NCI-H774 (cell line): ENCODE results near the gene IPCEF1.
"Not testable (repeated sequence)": the region's sequence is repeated elsewhere in the genome, so short reads cannot be mapped to it uniquely, and the experiment has no call there.

Experiments
- DNase-seq: peaks from one replicate; lab custom pipeline; 2025; lab: John Stamatoyannopoulos, UW

The IPCEF1 gene

GRCh38 chr6:154246723-154247118, 109.9 kb downstream of the IPCEF1 start:
- DNase-seq: no peak

- no peak for DNase-seq
Measured at GRCh38 chr6:154245506-154245905, 111.1 kb downstream of the IPCEF1 start.

- DNase-seq: no peak
Measured at GRCh38 chr6:154243793-154244750, 112.5 kb downstream of the IPCEF1 start.

- DNase-seq: no peak
Measured at GRCh38 chr6:154242617-154243357, 113.8 kb downstream of the IPCEF1 start.

GRCh38 chr6:154241581-154241980, 115.0 kb downstream of the IPCEF1 start:
- DNase-seq: no peak

GRCh38 chr6:154241061-154241460, 115.5 kb downstream of the IPCEF1 start:
- DNase-seq: not testable (repeated sequence)

GRCh38 chr6:154239392-154239791, 117.2 kb downstream of the IPCEF1 start:
- DNase-seq: no peak

- DNase-seq: no peak
Measured at GRCh38 chr6:154238831-154239230, 117.8 kb downstream of the IPCEF1 start.

GRCh38 chr6:154236646-154237301, 119.8 kb downstream of the IPCEF1 start:
- DNase-seq: no peak

GRCh38 chr6:154234019-154234772, 122.4 kb downstream of the IPCEF1 start:
- DNase-seq: no peak

- DNase-seq: no peak
Measured at GRCh38 chr6:154233383-154233782, 123.2 kb downstream of the IPCEF1 start.

- no peak for DNase-seq
Measured at GRCh38 chr6:154232013-154232910, 124.3 kb downstream of the IPCEF1 start.

GRCh38 chr6:154230910-154231595, 125.5 kb downstream of the IPCEF1 start:
- DNase-seq: no peak

- DNase-seq: no peak
Measured at GRCh38 chr6:154230393-154230792, 126.2 kb downstream of the IPCEF1 start.

GRCh38 chr6:154229786-154230185, 126.8 kb downstream of the IPCEF1 start:
- DNase-seq: no peak

GRCh38 chr6:154228521-154228905, 128.1 kb downstream of the IPCEF1 start:
- no peak for DNase-seq

- DNase-seq: no peak
Measured at GRCh38 chr6:154227862-154228520, 128.6 kb downstream of the IPCEF1 start.

GRCh38 chr6:154226461-154226860, 130.1 kb downstream of the IPCEF1 start:
- no peak for DNase-seq

GRCh38 chr6:154223296-154223695, 133.3 kb downstream of the IPCEF1 start:
- no peak for DNase-seq

- no peak for DNase-seq
Measured at GRCh38 chr6:154222716-154223115, 133.9 kb downstream of the IPCEF1 start.
